ENCODE measurements around the gene GALNTL6. TPM values are rescaled to one million over a fixed set of nuclear protein-coding genes. Genes with fewer than 3 reads are reported as not detected.

GALNTL6 gene
- total RNA-seq, 1 experiment from 2014 or later: not detected

- no peaks in the 10 kb centered on the region for H3K9me3 Mint-ChIP-seq
- no peak overlapping the region for H3K4me3 Mint-ChIP-seq
- no peak for TF ChIP-seq CTCF (conservative IDR thresholded peaks at IDR 0.05)
- no peaks in the 10 kb centered on the region for H3K27me3 Mint-ChIP-seq (ENCODE audit: low read depth)
- no peaks in the 10 kb centered on the region for H4K20me1 ChIP-seq (ENCODE audit: control insufficient read depth, insufficient read depth, insufficient read length)
- no peak overlapping the region for H3T11ph ChIP-seq (ENCODE audit: low read length)
- H3K27ac ChIP-seq (ENCODE audit: insufficient read length, low read depth, low read length): no peak overlapping the region
- no CpG with 5 or more reads among the region's 2 CpGs for WGBS (ENCODE audit: extremely low coverage, insufficient read length, low lambda C conversion rate)
- no peak overlapping the region for H2AK5ac ChIP-seq (ENCODE audit: insufficient read length, low read length)
- H3K4me1 Mint-ChIP-seq: peaks cover 8% of the 10 kb centered on the region in 2 experiments; a peak in 3 of 4 replicates
- no peak overlapping the region for H3K27ac Mint-ChIP-seq
- no peak overlapping the region for H3K23ac ChIP-seq (ENCODE audit: insufficient read length, low read depth, low read length)
- H3K79me2 ChIP-seq (ENCODE audit: insufficient read depth, low read length): no peaks in the 10 kb centered on the region
- no peak overlapping the region for H3K56ac ChIP-seq (ENCODE audit: insufficient read length, low read depth, low read length)
- no peak overlapping the region for H2AFZ ChIP-seq (ENCODE audit: low read length)
- no peaks in the 10 kb centered on the region for H3K4me1 ChIP-seq (ENCODE audit: insufficient read depth, low read length)
- H2BK5ac ChIP-seq (ENCODE audit: insufficient read length, low read length): no peak overlapping the region
- no peak overlapping the region for H4K91ac ChIP-seq (ENCODE audit: insufficient read length, low read depth, low read length)
- H3K27me3 ChIP-seq (ENCODE audit: insufficient read depth, low read length): no peaks in the 10 kb centered on the region
- H2BK20ac ChIP-seq (ENCODE audit: low read depth, low read length, poor library complexity, severe bottlenecking): no peak overlapping the region
- no peaks in the 10 kb centered on the region for H3K36me3 Mint-ChIP-seq (ENCODE audit: insufficient read depth in 1 of 3, low read depth in 3 of 3)
- H2BK12ac ChIP-seq (ENCODE audit: insufficient read length, low read depth, low read length): no peak overlapping the region
- no peak overlapping the region for H3K4me2 ChIP-seq (ENCODE audit: insufficient read depth, insufficient read length, low read length)
- no peak overlapping the region for H2BK15ac ChIP-seq (ENCODE audit: low read depth, low read length)
- no peak overlapping the region for H3K18ac ChIP-seq (ENCODE audit: insufficient read length, low read depth, low read length)
- no peak overlapping the region for H4K8ac ChIP-seq (replicated peaks; ENCODE audit: insufficient read length, low read depth, low read length)
- no peak overlapping the region for H3K4ac ChIP-seq (ENCODE audit: low read depth, low read length)
- H4K5ac ChIP-seq (ENCODE audit: insufficient read length, low read depth, low read length): no peak overlapping the region
- no peak for DNase-seq
- no peaks in the 10 kb centered on the region for H3K23me2 ChIP-seq (ENCODE audit: insufficient read length, low read depth, low read length, poor library complexity, severe bottlenecking)
- no peaks in the 10 kb centered on the region for H3K79me1 ChIP-seq (ENCODE audit: insufficient read depth, low read depth, low read length, poor library complexity, severe bottlenecking)
- H3K9me3 ChIP-seq (ENCODE audit: control insufficient read depth, low read depth, low read length): no peaks in the 10 kb centered on the region
- H3K9ac ChIP-seq (ENCODE audit: extremely low read depth, insufficient read length, low read length): no peak overlapping the region
- no peak overlapping the region for H2BK120ac ChIP-seq (ENCODE audit: low read depth, low read length, poor library complexity, severe bottlenecking)
- H3K14ac ChIP-seq (ENCODE audit: insufficient read depth, low read length): no peak overlapping the region
These were observed 535.2 kb downstream of the GALNTL6 start for GRCh38 chr4:172348426-172348825.
